Nephron progenitor cell (in vitro differentiated cells): ENCODE results near the gene RETREG3.

ENCODE experiments used
- DNase-seq: peaks from one replicate; pipeline ENCODE4 v3.0.0; 2021
- H3K27ac Mint-ChIP-seq: 2 replicates; pipeline ENCODE4 v1.8.0; 2021; ENCODE audit warnings: mild to moderate bottlenecking, moderate library complexity, mixed read lengths
- H3K27me3 Mint-ChIP-seq: 2 replicates; pipeline ENCODE4 v1.8.0; 2021; ENCODE audit warnings: mild to moderate bottlenecking, low read depth, mixed read lengths; ENCODE audit not compliant: poor library complexity
- H3K36me3 Mint-ChIP-seq: 2 replicates; pipeline ENCODE4 v1.8.0; 2021; ENCODE audit warnings: low read depth, mixed read lengths
- H3K4me1 Mint-ChIP-seq: 2 replicates; pipeline ENCODE4 v1.8.0; 2021; ENCODE audit warnings: mixed read lengths
- H3K4me3 Mint-ChIP-seq: 2 replicates; pipeline ENCODE4 v1.8.0; 2021; ENCODE audit warnings: mild to moderate bottlenecking, moderate library complexity, mixed read lengths
- H3K9me3 Mint-ChIP-seq: 2 replicates; pipeline ENCODE4 v1.8.0; 2021; ENCODE audit warnings: mild to moderate bottlenecking, moderate library complexity, mixed read lengths
- TF ChIP-seq, protein P1 (sequence below): fragments of 200-600 bp; sonication (generic); IDR thresholded peaks from 2 replicates; pipeline ENCODE4 v1.5.0; 2021; ENCODE audit warnings: antibody characterized with exemption

The RETREG3 gene

DNA sequence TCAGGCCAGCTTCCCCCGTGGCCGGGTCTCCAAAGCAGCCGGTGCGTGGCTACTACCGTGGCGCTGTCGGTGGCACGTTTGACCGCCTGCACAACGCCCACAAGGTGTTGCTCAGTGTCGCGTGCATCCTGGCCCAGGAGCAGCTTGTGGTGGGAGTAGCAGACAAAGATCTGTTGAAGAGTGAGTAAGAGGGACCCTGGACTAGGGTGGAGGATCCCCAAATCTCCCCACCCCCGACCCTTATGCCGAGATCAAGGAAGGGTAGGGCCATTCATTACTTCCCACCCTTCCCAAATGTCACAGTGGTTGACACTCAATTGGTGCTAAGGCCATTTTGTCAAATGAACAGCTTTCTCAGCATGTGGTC is 46.0 kb downstream of the RETREG3 start:
- no peaks in the 10 kb centered on the region for H3K27me3 Mint-ChIP-seq
- H3K4me3 Mint-ChIP-seq: peak overlapping the region; percentile 90
- H3K9me3 Mint-ChIP-seq: no peaks in the 10 kb centered on the region
- H3K36me3 Mint-ChIP-seq: peaks cover 5% of the 10 kb centered on the region
- H3K4me1 Mint-ChIP-seq: peaks cover 41% of the 10 kb centered on the region
- peak overlapping the region; percentile 85 for H3K27ac Mint-ChIP-seq
- no peak for DNase-seq
- TF ChIP-seq, protein P1, sequence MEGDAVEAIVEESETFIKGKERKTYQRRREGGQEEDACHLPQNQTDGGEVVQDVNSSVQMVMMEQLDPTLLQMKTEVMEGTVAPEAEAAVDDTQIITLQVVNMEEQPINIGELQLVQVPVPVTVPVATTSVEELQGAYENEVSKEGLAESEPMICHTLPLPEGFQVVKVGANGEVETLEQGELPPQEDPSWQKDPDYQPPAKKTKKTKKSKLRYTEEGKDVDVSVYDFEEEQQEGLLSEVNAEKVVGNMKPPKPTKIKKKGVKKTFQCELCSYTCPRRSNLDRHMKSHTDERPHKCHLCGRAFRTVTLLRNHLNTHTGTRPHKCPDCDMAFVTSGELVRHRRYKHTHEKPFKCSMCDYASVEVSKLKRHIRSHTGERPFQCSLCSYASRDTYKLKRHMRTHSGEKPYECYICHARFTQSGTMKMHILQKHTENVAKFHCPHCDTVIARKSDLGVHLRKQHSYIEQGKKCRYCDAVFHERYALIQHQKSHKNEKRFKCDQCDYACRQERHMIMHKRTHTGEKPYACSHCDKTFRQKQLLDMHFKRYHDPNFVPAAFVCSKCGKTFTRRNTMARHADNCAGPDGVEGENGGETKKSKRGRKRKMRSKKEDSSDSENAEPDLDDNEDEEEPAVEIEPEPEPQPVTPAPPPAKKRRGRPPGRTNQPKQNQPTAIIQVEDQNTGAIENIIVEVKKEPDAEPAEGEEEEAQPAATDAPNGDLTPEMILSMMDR: no peak

DNA sequence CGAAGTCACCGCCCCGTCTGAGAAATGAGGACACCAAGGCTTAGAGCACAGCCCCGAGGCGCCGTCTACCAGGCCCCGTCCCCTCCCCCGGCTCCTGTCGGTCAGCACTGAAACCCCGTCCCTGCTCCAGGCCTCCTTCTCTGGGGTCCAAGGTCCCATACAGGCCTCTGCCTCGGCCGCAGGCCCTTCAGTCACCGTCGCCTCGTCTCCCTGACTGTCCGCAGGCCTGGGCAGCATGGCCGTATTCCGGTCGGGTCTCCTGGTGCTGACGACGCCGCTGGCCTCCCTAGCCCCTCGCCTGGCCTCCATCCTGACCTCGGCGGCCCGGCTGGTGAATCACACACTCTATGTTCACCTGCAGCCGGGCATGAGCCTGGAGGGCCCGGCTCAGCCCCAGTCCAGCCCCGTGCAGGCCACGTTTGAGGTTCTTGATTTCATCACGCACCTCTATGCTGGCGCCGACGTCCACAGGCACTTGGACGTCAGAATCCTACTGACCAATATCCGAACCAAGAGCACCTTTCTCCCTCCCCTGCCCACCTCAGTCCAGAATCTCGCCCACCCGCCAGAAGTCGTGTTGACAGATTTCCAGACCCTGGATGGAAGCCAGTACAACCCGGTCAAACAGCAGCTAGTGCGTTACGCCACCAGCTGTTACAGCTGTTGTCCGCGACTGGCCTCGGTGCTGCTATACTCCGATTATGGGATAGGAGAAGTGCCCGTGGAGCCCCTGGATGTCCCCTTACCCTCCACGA is 46.6 kb downstream of the RETREG3 start:
- Mint-ChIP-seq H3K9me3 (no peaks in the 10 kb centered on the region), H3K27me3 (no peaks in the 10 kb centered on the region), H3K36me3 (peaks cover under 1% of the 10 kb centered on the region), H3K4me1 (peaks cover 36% of the 10 kb centered on the region), H3K27ac (peak overlapping the region; percentile 85), H3K4me3 (peak overlapping the region; percentile 90)
- TF ChIP-seq, protein P1: no peak
- peak; percentile 46 for DNase-seq

DNA sequence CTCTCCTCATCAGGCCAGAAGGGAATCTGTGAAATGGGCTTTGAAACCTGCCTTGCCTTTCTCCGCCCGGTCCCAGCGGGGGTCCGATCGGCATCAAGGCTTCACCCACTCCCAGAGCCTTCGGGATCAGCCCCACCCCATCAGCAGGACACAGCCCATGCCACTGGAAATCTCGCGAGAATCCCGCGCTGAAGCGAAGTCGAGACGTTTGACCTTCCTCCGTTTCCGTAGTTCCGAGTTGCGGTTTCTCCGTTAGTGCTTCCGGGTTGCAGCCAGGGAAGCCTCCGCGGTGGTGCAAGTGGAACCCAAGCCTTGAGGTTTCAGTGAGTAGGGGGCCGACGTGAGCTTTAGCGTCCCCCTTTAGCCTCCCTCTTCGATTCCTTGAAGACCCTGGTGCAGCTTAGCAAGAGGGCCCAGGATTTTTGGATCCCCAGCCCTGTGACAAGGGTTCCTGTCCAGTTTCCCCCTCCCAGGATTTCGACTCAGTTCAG is 47.2 kb downstream of the RETREG3 start, which contains the start of gene COASY:
COASY (plus strand) TSS at position 252 of the 491 bp plus-strand sequence. CDS start 475 bp downstream, outside the sequence.
- TF ChIP-seq, protein P1: no peak
- Mint-ChIP-seq H3K4me3 (peak within 1 kb of the TSS; percentile 90), H3K4me1 (peaks cover 40% of the 10 kb centered on the region), H3K36me3 (no peaks in the 10 kb centered on the region), H3K9me3 (no peaks in the 10 kb centered on the region), H3K27me3 (no peaks in the 10 kb centered on the region), H3K27ac (peak within 1 kb of the TSS; percentile 85)
- peak; percentile 85 for DNase-seq

DNA sequence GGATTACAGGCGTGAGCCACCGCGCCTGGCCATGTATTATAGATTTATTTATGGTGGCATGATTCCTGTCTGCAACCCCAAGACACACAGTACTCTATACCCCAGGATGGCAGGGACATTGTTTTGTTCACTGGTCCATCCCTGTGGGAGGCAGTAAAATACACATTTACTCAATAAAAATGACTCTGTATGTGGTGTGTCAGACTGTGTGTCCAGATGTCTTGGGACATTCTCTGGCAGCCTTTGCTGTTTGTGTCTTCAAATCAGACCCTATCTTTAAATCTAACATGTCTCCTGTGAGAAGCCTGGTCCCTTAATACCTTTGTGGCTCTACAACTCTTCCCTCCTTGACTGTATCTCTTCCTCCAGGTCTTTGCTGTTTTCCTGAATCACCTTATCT is 48.9 kb downstream of the RETREG3 start:
- no peaks in the 10 kb centered on the region for H3K9me3 Mint-ChIP-seq
- H3K27ac Mint-ChIP-seq: peak overlapping the region; percentile 40
- no peaks in the 10 kb centered on the region for H3K27me3 Mint-ChIP-seq
- no peaks in the 10 kb centered on the region for H3K36me3 Mint-ChIP-seq
- TF ChIP-seq, protein P1: no peak
- peaks cover 51% of the 10 kb centered on the region for H3K4me1 Mint-ChIP-seq
- peak overlapping the region; percentile 70 for H3K4me3 Mint-ChIP-seq
- no peak for DNase-seq

DNA sequence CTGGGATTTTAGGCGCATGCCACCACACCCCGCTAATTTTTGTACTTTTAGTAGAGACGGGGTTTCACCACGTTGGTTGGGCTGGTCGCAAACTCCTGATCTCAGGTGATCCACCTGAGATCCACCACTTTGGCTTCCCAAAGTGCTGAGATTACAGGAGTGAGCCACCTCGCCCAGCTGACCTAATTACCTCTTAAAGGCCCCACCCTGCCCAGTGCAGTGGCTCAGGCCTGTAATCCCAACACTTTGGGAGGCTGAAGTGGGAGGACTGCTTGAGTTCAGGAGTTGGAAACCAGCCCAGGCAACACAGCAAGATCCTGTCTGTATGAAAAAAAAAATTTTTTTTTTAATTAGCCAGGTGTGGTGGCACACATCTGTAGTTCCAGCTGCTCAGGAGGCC is 50.1 kb downstream of the RETREG3 start:
- Mint-ChIP-seq H3K27me3 (no peaks in the 10 kb centered on the region), H3K27ac (no peak overlapping the region), H3K4me1 (peaks cover 55% of the 10 kb centered on the region), H3K36me3 (no peaks in the 10 kb centered on the region), H3K9me3 (no peaks in the 10 kb centered on the region), H3K4me3 (no peak overlapping the region)
- no peak for DNase-seq
- TF ChIP-seq, protein P1: no peak
